GM19463 (cell line): ENCODE data around the gene CDKN1C.

ENCODE experiments used
- ATAC-seq: cut with Tn5 transposase; IDR thresholded peaks from one replicate; pipeline ENCODE4 v1.9.1; 2021; ENCODE audit warnings: mild to moderate bottlenecking, moderate library complexity; ENCODE audit not compliant: unreplicated experiment

Gene CDKN1C

GRCh38 chr11:2890466-2891294, 5.1 kb upstream of the CDKN1C start:
- ATAC-seq, result no peak

GRCh38 chr11:2889362-2890273, 4.0 kb upstream of the CDKN1C start:
- ATAC-seq, result no peak

GRCh38 chr11:2888266-2888968, 2.8 kb upstream of the CDKN1C start:
- ATAC-seq, result no peak

GRCh38 chr11:2887515-2888195, 2.1 kb upstream of the CDKN1C start:
- no peak for ATAC-seq

GRCh38 chr11:2886936-2887335, 1.4 kb upstream of the CDKN1C start:
- no peak for ATAC-seq

- ATAC-seq, result peak; percentile 2
These were observed 768 bp upstream of the CDKN1C start for GRCh38 chr11:2886191-2886894.

- no peak for ATAC-seq
These were observed 428 bp downstream of the CDKN1C start for GRCh38 chr11:2885017-2885677.

GRCh38 chr11:2883979-2884815, 1.4 kb downstream of the CDKN1C start:
- ATAC-seq, result no peak

GRCh38 chr11:2883640-2883978, 2.0 kb downstream of the CDKN1C start:
- no peak for ATAC-seq

- ATAC-seq, result no peak
These were observed 3.0 kb downstream of the CDKN1C start for GRCh38 chr11:2882396-2883110.

- ATAC-seq, result no peak
These were observed 3.6 kb downstream of the CDKN1C start for GRCh38 chr11:2881981-2882375.

- no peak for ATAC-seq
These were observed 4.2 kb downstream of the CDKN1C start for GRCh38 chr11:2881076-2881980.

- no peak for ATAC-seq
These were observed 4.9 kb downstream of the CDKN1C start for GRCh38 chr11:2880646-2881045.

GRCh38 chr11:2878782-2879181, 6.8 kb downstream of the CDKN1C start:
- no peak for ATAC-seq

GRCh38 chr11:2877474-2877873, 8.1 kb downstream of the CDKN1C start:
- no peak for ATAC-seq

GRCh38 chr11:2874963-2875362, 10.6 kb downstream of the CDKN1C start:
- no peak for ATAC-seq
